CD4-positive, alpha-beta memory T cell (primary cell): ENCODE results near the gene RAP1GAP2. TPM values are rescaled to one million over a fixed set of nuclear protein-coding genes. Genes with fewer than 3 reads are reported as not detected.

Experiments used
- CTCF ChIA-PET: fragments of 350-600 bp; sonication (Branson Sonifier 250); formaldehyde crosslinking; loops from one replicate; lab custom pipeline; 2021; ENCODE audit warnings: inconsistent platforms; ENCODE audit not compliant: partially characterized antibody; lab: Charles Lee
- POLR2A ChIA-PET: fragments of 350-600 bp; sonication (Branson Sonifier 250); formaldehyde crosslinking; loops from one replicate; lab custom pipeline; 2021; ENCODE audit not compliant: partially characterized antibody; lab: Charles Lee
- DNase-seq, 5 donors: peaks; one replicate each; pipeline versions ENCODE4 v3.0.0 to v3.0.0-alpha.2; 2020 to 2022; ENCODE audit warnings: mixed read lengths in 1 of 5
- H3K27ac ChIP-seq: one replicate; pipeline ENCODE4 v1.7.0; 2013; ENCODE audit warnings: low read depth, low read length
- H3K27me3 ChIP-seq: 2 replicates; pipeline ENCODE4 v1.7.0; 2013; ENCODE audit warnings: mild to moderate bottlenecking, low read length, moderate library complexity; ENCODE audit not compliant: insufficient read depth
- H3K36me3 ChIP-seq: 2 replicates; pipeline ENCODE4 v1.7.0; 2013; ENCODE audit warnings: mild to moderate bottlenecking, low read length, moderate library complexity; ENCODE audit not compliant: insufficient read depth
- H3K4me1 ChIP-seq: 2 replicates; pipeline ENCODE4 v1.7.0; 2013; ENCODE audit warnings: mild to moderate bottlenecking, low read length, moderate library complexity; ENCODE audit not compliant: insufficient read depth
- H3K4me3 ChIP-seq, 2 donors: one replicate each; pipeline ENCODE4 v1.7.0; 2013; ENCODE audit warnings: low read length in 2 of 2, mild to moderate bottlenecking in 1 of 2
- H3K9me3 ChIP-seq, 2 donors: one replicate each; pipeline ENCODE4 v1.7.0; 2013; ENCODE audit warnings: low read length in 2 of 2, control low read depth in 1 of 2; ENCODE audit not compliant: control insufficient read depth in 1 of 2
- H3K27ac Mint-ChIP-seq, 7 donors: one replicate each; pipeline ENCODE4 v1.8.0; 2020 to 2021; ENCODE audit warnings: mixed read lengths in 7 of 7, mild to moderate bottlenecking in 6 of 7, inconsistent platforms in 3 of 7, moderate library complexity in 3 of 7
- H3K27me3 Mint-ChIP-seq, 2 donors: one replicate each; pipeline ENCODE4 v1.8.0; 2020 to 2021; ENCODE audit warnings: mixed read lengths in 2 of 2
- H3K36me3 Mint-ChIP-seq, 2 donors: one replicate each; pipeline ENCODE4 v1.8.0; 2020 to 2021; ENCODE audit warnings: mixed read lengths in 2 of 2, inconsistent platforms in 1 of 2, mild to moderate bottlenecking in 1 of 2
- H3K4me1 Mint-ChIP-seq, 4 donors: one replicate each; pipeline ENCODE4 v1.8.0; 2020 to 2021; ENCODE audit warnings: mixed read lengths in 4 of 4, mild to moderate bottlenecking in 1 of 4
- H3K4me3 Mint-ChIP-seq, 8 donors: one replicate each; pipeline ENCODE4 v1.8.0; 2020 to 2021; ENCODE audit warnings: mixed read lengths in 8 of 8, mild to moderate bottlenecking in 7 of 8, moderate library complexity in 6 of 8, inconsistent platforms in 3 of 8
- H3K9me3 Mint-ChIP-seq, 8 donors: one replicate each; pipeline ENCODE4 v1.8.0; 2020 to 2021; ENCODE audit warnings: mixed read lengths in 8 of 8, mild to moderate bottlenecking in 5 of 8, inconsistent platforms in 3 of 8, moderate library complexity in 1 of 8
- intact Hi-C: fragments of 100-400 bp; cut with micrococcal nuclease; formaldehyde crosslinking; loops from one replicate; pipeline ENCODE4 v1.15.1; 2023
- polyA plus RNA-seq, 2 donors: library from polyadenylated mRNA; unstranded; fragments of 300-500 nt; fragmentation: Illumina TruSeq; gene quantifications; one replicate each; pipeline ENCODE4 v1.2.3, GENCODE V29; 2021
- total RNA-seq, 2 experiments: library from RNA; stranded (reverse); gene quantifications; one replicate each; pipeline ENCODE4 v1.2.3, GENCODE V29; 2021

RAP1GAP2 gene
- total and polyA plus RNA-seq, 4 experiments from 2014 or later, result 0.38 to 9.9 (median 8.0) TPM

DNA sequence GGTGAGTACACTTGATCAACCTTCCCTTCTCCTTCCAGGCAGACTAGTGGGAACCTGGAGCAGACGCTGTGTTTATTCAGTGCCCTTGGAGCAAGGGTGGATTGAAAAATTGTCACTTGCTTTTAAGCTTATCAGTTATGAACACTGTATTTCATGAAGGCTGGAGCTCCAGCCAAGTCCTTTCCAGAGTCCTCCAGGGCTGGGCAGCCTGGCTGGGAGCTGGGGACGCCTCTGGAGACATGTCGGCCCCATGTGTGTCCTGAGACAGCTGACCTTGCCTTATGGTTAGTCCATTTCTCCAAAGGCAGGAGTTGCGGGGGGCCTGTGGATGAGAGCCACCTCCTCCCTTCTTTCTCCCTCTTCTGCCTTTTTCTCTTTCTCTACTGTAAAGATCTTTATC lies 67.0 kb downstream of the RAP1GAP2 start:
- POLR2A ChIA-PET, result interaction anchor here (1.3 kb wide), 1 partner anchor 15 kb away, joined by 3 read pairs; no protein-coding TSS in a partner anchor
- Mint-ChIP-seq H3K9me3 (no peaks in the 10 kb centered on the region), H3K4me3 (no peak overlapping the region), H3K4me1 (peaks cover 9 to 19% (median 13%) of the 10 kb centered on the region in 4 donors), H3K27me3 (no peaks in the 10 kb centered on the region), H3K27ac (no peak overlapping the region), H3K36me3 (peaks cover 11 to 14% of the 10 kb centered on the region in 2 donors)
- intact Hi-C loops, result no loop called here
- no peaks in the 10 kb centered on the region for H3K4me1 ChIP-seq
- no peaks in the 10 kb centered on the region for H3K9me3 ChIP-seq
- H3K4me3 ChIP-seq, result no peak overlapping the region
- CTCF ChIA-PET, result interaction anchor here (1.3 kb wide), 1 partner anchor 14 kb away, joined by 9 read pairs; no protein-coding TSS in a partner anchor
- no peaks in the 10 kb centered on the region for H3K27me3 ChIP-seq
- DNase-seq, result no peak
- H3K36me3 ChIP-seq, result peaks cover 19% of the 10 kb centered on the region
- H3K27ac ChIP-seq, result no peak overlapping the region

DNA sequence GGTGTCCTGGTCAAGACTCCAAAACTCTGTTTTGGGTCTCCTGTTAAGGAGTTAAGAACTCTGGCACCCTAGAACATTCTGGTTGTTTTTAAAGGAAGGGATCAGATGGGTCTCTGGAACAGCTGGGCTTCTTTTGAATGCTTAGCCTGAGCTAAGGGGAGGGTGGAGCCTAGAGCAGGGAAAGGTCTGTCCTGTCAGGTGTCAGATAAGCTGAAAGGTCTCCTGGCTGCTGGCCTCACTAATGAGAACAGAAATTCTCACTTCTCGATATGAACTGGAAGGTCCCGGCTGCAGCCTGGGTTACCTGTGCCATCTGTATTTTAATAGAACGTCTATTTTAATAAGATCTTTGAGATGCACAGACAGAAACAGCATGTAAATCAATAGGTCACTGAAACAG lies 69.0 kb downstream of the RAP1GAP2 start:
- DNase-seq, result no peak
- POLR2A ChIA-PET, result no interaction called here
- Mint-ChIP-seq H3K27me3 (no peaks in the 10 kb centered on the region), H3K4me1 (peaks cover 6 to 18% (median 10%) of the 10 kb centered on the region in 4 donors), H3K27ac (peak overlapping the region in 2 of 7 donors; percentile 30 to 60), H3K36me3 (peaks cover 10 to 11% of the 10 kb centered on the region in 2 donors), H3K9me3 (no peaks in the 10 kb centered on the region), H3K4me3 (peak overlapping the region in 1 of 8 donors; percentile 33)
- CTCF ChIA-PET, result interaction anchor here (0.7 kb wide), 1 partner anchor 17 kb away, joined by 3 read pairs; no protein-coding TSS in a partner anchor
- Histone ChIP-seq H3K27me3 (no peaks in the 10 kb centered on the region), H3K36me3 (peaks cover 19% of the 10 kb centered on the region), H3K27ac (no peak overlapping the region), H3K9me3 (no peaks in the 10 kb centered on the region), H3K4me3 (no peak overlapping the region), H3K4me1 (no peaks in the 10 kb centered on the region)
- intact Hi-C loops, result no loop called here

DNA sequence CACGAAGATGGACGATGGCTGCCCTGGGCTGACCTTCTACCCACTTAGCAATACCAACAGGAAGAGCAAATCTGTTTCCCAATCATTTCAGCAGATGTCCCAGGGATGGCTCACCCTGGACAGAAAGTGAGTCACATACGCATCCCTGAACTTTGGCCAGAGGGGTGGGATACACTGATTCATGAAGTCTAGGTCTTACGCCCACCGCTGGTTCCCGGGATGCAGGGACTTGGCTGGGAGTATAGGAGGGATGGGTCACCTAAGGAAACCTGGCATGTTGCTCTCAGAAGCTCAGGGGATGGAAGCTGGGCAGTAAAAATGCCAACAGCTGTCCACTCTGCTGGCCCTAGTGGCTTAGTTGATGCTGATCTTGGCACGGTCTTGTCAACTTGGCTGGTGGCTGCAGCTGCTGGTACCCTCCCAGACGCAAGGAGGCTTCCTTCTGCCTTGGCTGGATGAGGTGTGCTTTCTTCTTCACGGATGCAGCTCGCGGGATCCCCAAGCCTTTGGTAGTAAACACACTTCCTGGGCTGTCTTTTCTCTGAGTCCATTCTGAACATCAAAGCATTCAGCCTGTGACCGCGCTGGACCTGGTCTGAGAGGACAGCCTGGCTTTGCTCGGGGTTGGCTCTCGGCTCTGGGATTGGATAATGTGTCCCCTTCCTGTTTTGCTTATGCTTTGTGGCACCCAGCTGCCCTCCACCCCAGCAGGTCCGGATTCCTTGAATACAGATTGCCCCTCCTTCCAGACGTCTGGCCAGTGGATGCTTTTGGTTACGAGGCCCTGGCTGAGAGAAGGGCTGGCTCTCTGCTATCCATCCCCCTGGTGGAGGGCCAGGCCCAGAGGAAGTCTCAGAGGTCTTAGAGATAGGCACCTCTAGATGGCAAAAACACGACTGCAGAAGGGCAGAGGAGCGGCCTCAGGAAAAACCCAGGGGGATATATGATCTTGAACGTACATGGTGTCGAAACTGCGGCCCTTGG lies 71.5 kb downstream of the RAP1GAP2 start:
- peaks cover 6 to 14% (median 11%) of the 10 kb centered on the region in 4 donors for H3K4me1 Mint-ChIP-seq
- Histone ChIP-seq H3K9me3 (no peaks in the 10 kb centered on the region), H3K36me3 (peaks cover 19% of the 10 kb centered on the region), H3K27ac (no peak overlapping the region), H3K4me3 (no peak overlapping the region), H3K27me3 (no peaks in the 10 kb centered on the region), H3K4me1 (no peaks in the 10 kb centered on the region)
- no peaks in the 10 kb centered on the region for H3K27me3 Mint-ChIP-seq
- POLR2A ChIA-PET, result no interaction called here
- peaks cover 6 to 10% of the 10 kb centered on the region in 2 donors for H3K36me3 Mint-ChIP-seq
- CTCF ChIA-PET, result interaction anchor here (1.0 to 1.2 kb wide), 3 partner anchors 12 to 20 kb away, joined by 3 read pairs; no protein-coding TSS in a partner anchor
- no peak overlapping the region for H3K4me3 Mint-ChIP-seq
- no peaks in the 10 kb centered on the region for H3K9me3 Mint-ChIP-seq
- intact Hi-C loops, result no loop called here
- no peak for DNase-seq
- no peak overlapping the region for H3K27ac Mint-ChIP-seq

DNA sequence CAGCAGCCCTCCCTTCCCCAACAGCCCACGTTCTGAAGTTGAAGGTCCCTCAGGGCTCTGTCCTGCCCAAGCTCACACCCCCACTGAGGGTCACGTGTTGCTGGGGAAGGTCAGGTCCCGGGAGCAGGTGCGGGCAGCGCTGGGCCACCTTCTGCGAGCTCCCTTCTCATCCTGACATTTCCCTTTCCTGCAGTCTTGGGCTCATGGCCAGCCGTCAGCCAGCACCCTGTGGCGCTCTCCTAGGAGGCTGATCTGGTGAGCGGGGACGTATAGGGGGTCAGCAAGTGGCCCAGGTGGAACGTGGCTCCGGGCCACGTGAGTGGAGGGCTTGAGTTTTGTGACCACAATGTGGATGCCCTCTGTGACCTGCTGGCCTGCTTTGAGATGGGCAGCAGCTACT lies 73.4 kb downstream of the RAP1GAP2 start:
- H3K4me1 Mint-ChIP-seq, result peaks cover 7 to 19% (median 16%) of the 10 kb centered on the region in 4 donors
- no peaks in the 10 kb centered on the region for H3K27me3 Mint-ChIP-seq
- H3K4me3 ChIP-seq, result no peak overlapping the region
- H3K27me3 ChIP-seq, result no peaks in the 10 kb centered on the region
- no peak overlapping the region for H3K4me3 Mint-ChIP-seq
- no peaks in the 10 kb centered on the region for H3K9me3 ChIP-seq
- peaks cover 9 to 14% of the 10 kb centered on the region in 2 donors for H3K36me3 Mint-ChIP-seq
- CTCF ChIA-PET, result no interaction called here
- H3K9me3 Mint-ChIP-seq, result no peaks in the 10 kb centered on the region
- H3K27ac ChIP-seq, result no peak overlapping the region
- intact Hi-C loops, result no loop called here
- peaks cover 13% of the 10 kb centered on the region for H3K36me3 ChIP-seq
- no peak for DNase-seq
- POLR2A ChIA-PET, result no interaction called here
- no peaks in the 10 kb centered on the region for H3K4me1 ChIP-seq
- H3K27ac Mint-ChIP-seq, result peak overlapping the region in 1 of 7 donors; percentile 13

DNA sequence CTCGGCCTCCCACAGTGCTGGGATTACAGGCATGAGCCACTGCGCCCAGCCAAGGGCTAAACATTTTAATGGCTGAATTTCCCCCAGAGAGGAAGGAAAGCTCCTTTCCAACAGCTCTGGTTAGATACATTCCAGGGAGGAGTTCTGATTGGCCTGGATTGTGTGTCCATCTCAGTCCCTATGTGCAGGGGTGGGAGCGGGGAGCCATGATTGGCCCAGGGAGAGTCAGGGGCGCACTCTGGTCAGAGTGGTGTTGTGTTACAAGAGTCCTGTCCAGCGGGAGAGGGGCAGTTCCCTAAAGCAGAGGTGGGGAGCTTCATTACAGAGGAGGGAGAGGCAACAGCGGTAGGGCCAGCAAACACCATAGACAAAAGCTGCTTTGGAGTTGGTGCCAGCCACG lies 75.0 kb downstream of the RAP1GAP2 start:
- ChIA-PET CTCF (interaction anchor here (0.6 kb wide), 1 partner anchor 23 kb away, joined by 3 read pairs; no protein-coding TSS in a partner anchor), POLR2A (interaction anchor here (1.6 kb wide), 1 partner anchor 56 kb away, joined by 5 read pairs; no protein-coding TSS in a partner anchor)
- no peak overlapping the region for H3K27ac ChIP-seq
- Mint-ChIP-seq H3K9me3 (no peaks in the 10 kb centered on the region), H3K4me3 (no peak overlapping the region), H3K36me3 (peaks cover 11 to 18% of the 10 kb centered on the region in 2 donors), H3K27ac (no peak overlapping the region), H3K4me1 (peaks cover 10 to 24% (median 19%) of the 10 kb centered on the region in 4 donors), H3K27me3 (no peaks in the 10 kb centered on the region)
- H3K4me1 ChIP-seq, result no peaks in the 10 kb centered on the region
- intact Hi-C loops, result no loop called here
- H3K4me3 ChIP-seq, result no peak overlapping the region
- H3K27me3 ChIP-seq, result no peaks in the 10 kb centered on the region
- H3K36me3 ChIP-seq, result peaks cover 8% of the 10 kb centered on the region
- no peaks in the 10 kb centered on the region for H3K9me3 ChIP-seq
- no peak for DNase-seq

DNA sequence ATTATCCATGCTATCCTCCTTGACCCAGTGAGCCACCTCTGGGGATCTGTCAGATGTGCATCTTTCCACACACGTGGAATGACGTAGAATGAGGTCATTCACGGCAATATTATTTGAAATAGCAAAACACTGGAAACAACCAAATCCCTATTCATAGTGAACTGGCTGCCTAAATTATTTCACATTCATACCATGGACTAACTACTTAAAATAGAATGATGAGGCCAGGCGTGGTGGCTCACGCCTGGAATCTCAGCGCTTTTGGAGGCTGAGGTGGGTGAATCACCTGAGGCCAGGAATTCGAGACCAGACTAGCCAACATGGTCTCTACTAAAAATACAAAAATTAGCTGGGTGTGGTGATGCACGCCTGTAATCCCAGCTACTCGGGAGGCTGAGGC lies 75.5 kb downstream of the RAP1GAP2 start:
- Histone ChIP-seq H3K27me3 (no peaks in the 10 kb centered on the region), H3K4me3 (no peak overlapping the region), H3K4me1 (no peaks in the 10 kb centered on the region), H3K36me3 (peaks cover 8% of the 10 kb centered on the region), H3K27ac (no peak overlapping the region), H3K9me3 (no peaks in the 10 kb centered on the region)
- Mint-ChIP-seq H3K36me3 (peaks cover 15 to 21% of the 10 kb centered on the region in 2 donors), H3K4me1 (peaks cover 12 to 26% (median 22%) of the 10 kb centered on the region in 4 donors), H3K4me3 (no peak overlapping the region), H3K9me3 (no peaks in the 10 kb centered on the region), H3K27ac (peak overlapping the region in 1 of 7 donors; percentile 75), H3K27me3 (no peaks in the 10 kb centered on the region)
- ChIA-PET POLR2A (interaction anchor here (1.6 kb wide), 1 partner anchor 57 kb away, joined by 5 read pairs; no protein-coding TSS in a partner anchor), CTCF (interaction anchor here (0.6 to 1.3 kb wide), 2 partner anchors 20 to 24 kb away, joined by 3 read pairs; no protein-coding TSS in a partner anchor)
- intact Hi-C loops, result no loop called here
- DNase-seq, result no peak

DNA sequence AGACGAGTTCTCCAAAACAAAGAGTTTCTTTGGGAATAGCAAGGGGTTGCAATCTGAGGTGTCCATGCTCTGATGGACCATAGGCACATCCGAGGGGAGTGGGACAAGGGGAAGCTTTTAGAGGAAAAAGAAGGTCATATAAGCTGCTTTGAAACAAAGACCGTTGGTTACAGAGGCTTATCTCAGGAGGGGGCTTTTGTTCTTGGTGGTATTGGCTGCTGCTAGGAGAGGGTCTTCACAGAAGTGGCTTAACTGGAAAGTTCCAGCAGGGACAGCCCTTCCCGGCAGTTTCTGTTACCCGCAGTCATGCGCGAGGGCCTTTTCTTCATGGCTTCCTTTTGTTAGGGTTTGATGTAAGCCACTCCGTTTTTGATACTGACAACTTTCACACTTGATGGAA lies 76.0 kb downstream of the RAP1GAP2 start:
- Histone ChIP-seq H3K27ac (no peak overlapping the region), H3K4me3 (no peak overlapping the region), H3K9me3 (no peaks in the 10 kb centered on the region), H3K36me3 (peaks cover 7% of the 10 kb centered on the region), H3K4me1 (no peaks in the 10 kb centered on the region), H3K27me3 (no peaks in the 10 kb centered on the region)
- POLR2A ChIA-PET, result interaction anchor here (1.6 kb wide), 1 partner anchor 58 kb away, joined by 5 read pairs; no protein-coding TSS in a partner anchor
- CTCF ChIA-PET, result interaction anchor here (1.3 kb wide), 1 partner anchor 20 kb away, joined by 3 read pairs; no protein-coding TSS in a partner anchor
- Mint-ChIP-seq H3K9me3 (no peaks in the 10 kb centered on the region), H3K27me3 (no peaks in the 10 kb centered on the region), H3K27ac (peak overlapping the region in 1 of 7 donors; percentile 75), H3K4me1 (peaks cover 12 to 26% (median 24%) of the 10 kb centered on the region in 4 donors), H3K4me3 (no peak overlapping the region), H3K36me3 (peaks cover 16 to 21% of the 10 kb centered on the region in 2 donors)
- intact Hi-C loops, result no loop called here
- DNase-seq, result no peak
